T-cell (primary cell): ENCODE measurements around the gene MAP2K7. TPM values are rescaled to one million over a fixed set of nuclear protein-coding genes. Genes with fewer than 3 reads are reported as not detected.
"Not testable (repeated sequence)": the region's sequence is repeated elsewhere in the genome, so short reads cannot be mapped to it uniquely, and the experiment has no call there.

ENCODE experiments used
- ATAC-seq, 4 experiments: fragments of 200-7000 bp in 3 of 4; fragments of 150-1000 bp in 1 of 4; cut with Tn5 transposase; replicated peaks in 1 of 4; 1 replicate in 3 of 4; 2 replicates in 1 of 4; pipeline ENCODE4 v1.10.0; 2021; ENCODE audit warnings: moderate library complexity in 3 of 4, mild to moderate bottlenecking in 2 of 4, moderate number of reproducible peaks in 1 of 4
- CTCF ChIA-PET, 2 donors: fragments of 300-600 bp; sonication (Branson Sonifier 250); formaldehyde crosslinking; loops; one replicate each; lab custom pipeline; 2022; ENCODE audit warnings: antibody characterized with exemption in 2 of 2; lab: Charles Lee
- POLR2A ChIA-PET, 2 donors: fragments of 300-600 bp; sonication (Branson Sonifier 250); formaldehyde crosslinking; loops; one replicate each; lab custom pipeline; 2022; ENCODE audit warnings: antibody characterized with exemption in 2 of 2; lab: Charles Lee
- DNase-seq, 35 experiments: peaks; one replicate each; pipeline versions ENCODE4 v3.0.0 to v3.0.0-alpha.2; 2013 to 2023
- H3K27ac ChIP-seq: one replicate; pipeline ENCODE4 v1.5.1; 2013; ENCODE audit warnings: low read length
- H3K27me3 ChIP-seq, 2 experiments: replicated peaks in 1 of 2; 1 replicate in 1 of 2; 2 replicates in 1 of 2; pipeline versions ENCODE4 v1.6.1 to v1.7.0; 2013; ENCODE audit warnings: low read length in 1 of 2, mixed read lengths in 1 of 2; ENCODE audit not compliant: control insufficient read depth in 2 of 2, insufficient read depth in 2 of 2; ENCODE audit errors: extremely low read depth in 1 of 2
- H3K36me3 ChIP-seq, 2 donors: 1 replicate in 1 of 2; 2 replicates in 1 of 2; pipeline versions ENCODE4 v1.6.1 to v1.7.0; 2013; ENCODE audit warnings: low read length in 1 of 2; ENCODE audit not compliant: control insufficient read depth in 2 of 2, insufficient read depth in 1 of 2; ENCODE audit errors: extremely low read depth in 1 of 2
- H3K4me1 ChIP-seq, 2 experiments: 1 replicate in 1 of 2; 2 replicates in 1 of 2; pipeline versions ENCODE4 v1.6.1 to v1.7.0; 2013; ENCODE audit warnings: low read length in 2 of 2, mixed read lengths in 1 of 2; ENCODE audit not compliant: insufficient read depth in 2 of 2, control insufficient read depth in 1 of 2; ENCODE audit errors: extremely low read depth in 1 of 2
- H3K4me3 ChIP-seq, 2 donors: 1 replicate in 1 of 2; 2 replicates in 1 of 2; pipeline versions ENCODE4 v1.5.1 to v1.7.0; 2013; ENCODE audit warnings: mild to moderate bottlenecking in 2 of 2, low read length in 1 of 2, moderate library complexity in 1 of 2; ENCODE audit not compliant: control insufficient read depth in 1 of 2; ENCODE audit errors: extremely low read depth in 1 of 2
- H3K9me3 ChIP-seq: 2 replicates; pipeline ENCODE4 v1.7.0; 2013
- H3K27ac Mint-ChIP-seq, 2 donors: one replicate each; pipeline ENCODE4 v1.8.0; 2020 to 2021; ENCODE audit warnings: mild to moderate bottlenecking in 2 of 2, mixed read lengths in 2 of 2
- H3K27me3 Mint-ChIP-seq, 2 donors: one replicate each; pipeline ENCODE4 v1.8.0; 2021 to 2022; ENCODE audit warnings: mixed read lengths in 2 of 2
- H3K36me3 Mint-ChIP-seq: one replicate; pipeline ENCODE4 v1.8.0; 2021; ENCODE audit warnings: mixed read lengths
- H3K4me1 Mint-ChIP-seq, 3 donors: one replicate each; pipeline ENCODE4 v1.8.0; 2020 to 2022; ENCODE audit warnings: mixed read lengths in 3 of 3, mild to moderate bottlenecking in 1 of 3
- H3K4me3 Mint-ChIP-seq, 3 donors: one replicate each; pipeline ENCODE4 v1.8.0; 2020 to 2022; ENCODE audit warnings: mild to moderate bottlenecking in 3 of 3, mixed read lengths in 3 of 3, moderate library complexity in 3 of 3
- H3K9me3 Mint-ChIP-seq, 3 donors: one replicate each; pipeline ENCODE4 v1.8.0; 2020 to 2022; ENCODE audit warnings: mixed read lengths in 3 of 3
- WGBS: methylation state at CpG from one replicate; pipeline ENCODE4 v1.1.5; 2013; ENCODE audit warnings: missing lambda C conversion rate; ENCODE audit not compliant: insufficient coverage; 5-methylcytosine and 5-hydroxymethylcytosine counted together
- total RNA-seq, 35 experiments: library from RNA in 6 of 35; stranded (reverse) in 6 of 35; fragments of 120-200 nt in 1 of 35; gene quantifications; one replicate each; pipeline versions ENCODE4 v1.2.1 to v1.2.4 and lab custom pipeline; 2013 to 2026

The MAP2K7 gene
- total RNA-seq, 5 donors from 2014 or later (not counting 1 experiment from before 2014, with no cell fraction given): 68.1 to 93.1 (median 73.5) TPM

- Histone ChIP-seq H3K4me3 (no peak within 1 kb of the TSS), H3K36me3 (no peaks in the 10 kb centered on the region), H3K9me3 (no peaks in the 10 kb centered on the region), H3K4me1 (peaks cover 2 to 6% of the 10 kb centered on the region in 2 experiments), H3K27ac (no peak within 1 kb of the TSS), H3K27me3 (peaks cover 4 to 54% of the 10 kb centered on the region in 2 experiments)
- Mint-ChIP-seq H3K36me3 (no peaks in the 10 kb centered on the region), H3K27me3 (peaks cover 0 to 25% of the 10 kb centered on the region in 2 donors), H3K4me1 (peaks cover 0 to 3% (median 0%) of the 10 kb centered on the region in 3 donors), H3K27ac (no peak within 1 kb of the TSS), H3K9me3 (no peaks in the 10 kb centered on the region), H3K4me3 (no peak within 1 kb of the TSS)
- peak in 2 of 35 experiments; percentile 28 to 35 for DNase-seq
- WGBS: 18% methylated on average over 42 of the region's 53 CpGs
- ChIA-PET POLR2A (no interaction called here), CTCF (no interaction called here)
- ATAC-seq: peak; percentile 73 to 83 (median 80)
Observed at GRCh38 chr19:7888145-7888825, 15.4 kb upstream of the MAP2K7 start, which contains the start of gene LRRC8E. TSS of gene LRRC8E (plus strand) at chr19:7888510. CDS start at chr19:7895604, 7,094 bp downstream.

- H3K4me3 ChIP-seq: no peak overlapping the region
- 77% methylated on average over 8 of the region's 8 CpGs for WGBS
- no peaks in the 10 kb centered on the region for H3K36me3 Mint-ChIP-seq
- no peak overlapping the region for H3K4me3 Mint-ChIP-seq
- ChIA-PET CTCF (no interaction called here), POLR2A (no interaction called here)
- peaks cover 2 to 6% of the 10 kb centered on the region in 2 experiments for H3K4me1 ChIP-seq
- peaks cover 4 to 60% of the 10 kb centered on the region in 2 experiments for H3K27me3 ChIP-seq
- H3K4me1 Mint-ChIP-seq: peaks cover 0 to 3% (median 0%) of the 10 kb centered on the region in 3 donors
- H3K36me3 ChIP-seq: no peaks in the 10 kb centered on the region
- H3K27me3 Mint-ChIP-seq: peaks cover 0 to 27% of the 10 kb centered on the region in 2 donors
- no peak for DNase-seq
- ATAC-seq: no peak
- no peaks in the 10 kb centered on the region for H3K9me3 ChIP-seq
- no peak overlapping the region for H3K27ac ChIP-seq
- H3K27ac Mint-ChIP-seq: no peak overlapping the region
- no peaks in the 10 kb centered on the region for H3K9me3 Mint-ChIP-seq
Observed at GRCh38 chr19:7888826-7889217, 14.9 kb upstream of the MAP2K7 start.

GRCh38 chr19:7893362-7894101 is 10.1 kb upstream of the MAP2K7 start:
- H3K4me1 Mint-ChIP-seq, POLR2A ChIA-PET, DNase-seq, H3K4me1 ChIP-seq, H3K36me3 Mint-ChIP-seq, H3K27ac Mint-ChIP-seq, CTCF ChIA-PET, H3K36me3 ChIP-seq, H3K27ac ChIP-seq, ATAC-seq, H3K4me3 ChIP-seq, H3K9me3 ChIP-seq, H3K9me3 Mint-ChIP-seq, H3K4me3 Mint-ChIP-seq: not testable (repeated sequence)
- H3K27me3 Mint-ChIP-seq: peaks cover 4 to 28% of the 10 kb centered on the region in 2 donors
- WGBS: 64% methylated on average over 12 of the region's 18 CpGs
- H3K27me3 ChIP-seq: peaks cover 4 to 66% of the 10 kb centered on the region in 2 experiments

GRCh38 chr19:7894612-7895309 is 8.9 kb upstream of the MAP2K7 start:
- ChIA-PET CTCF (no interaction called here), POLR2A (interaction anchor here in 1 of 2 donors (0.5 kb wide), 1 partner anchor 54 kb away, joined by 3 read pairs; no protein-coding TSS in a partner anchor)
- Mint-ChIP-seq H3K4me3 (no peak overlapping the region), H3K27me3 (peaks cover 4 to 20% of the 10 kb centered on the region in 2 donors), H3K9me3 (no peaks in the 10 kb centered on the region), H3K36me3 (no peaks in the 10 kb centered on the region), H3K4me1 (no peaks in the 10 kb centered on the region), H3K27ac (no peak overlapping the region)
- no peaks in the 10 kb centered on the region for H3K9me3 ChIP-seq
- H3K27ac ChIP-seq: no peak overlapping the region
- ATAC-seq (no peak), DNase-seq (no peak)
- no peak overlapping the region for H3K4me3 ChIP-seq
- WGBS: 62% methylated on average over 15 of the region's 18 CpGs
- peaks cover 2 to 64% of the 10 kb centered on the region in 2 experiments for H3K27me3 ChIP-seq
- H3K36me3 ChIP-seq: no peaks in the 10 kb centered on the region
- H3K4me1 ChIP-seq: no peaks in the 10 kb centered on the region

- Mint-ChIP-seq H3K4me1 (no peaks in the 10 kb centered on the region), H3K27me3 (peaks cover 4 to 20% of the 10 kb centered on the region in 2 donors), H3K4me3 (no peak overlapping the region), H3K36me3 (no peaks in the 10 kb centered on the region), H3K27ac (no peak overlapping the region), H3K9me3 (no peaks in the 10 kb centered on the region)
- WGBS: 90% methylated on average over 11 of the region's 13 CpGs
- Histone ChIP-seq H3K4me3 (no peak overlapping the region), H3K36me3 (no peaks in the 10 kb centered on the region), H3K9me3 (no peaks in the 10 kb centered on the region), H3K4me1 (no peaks in the 10 kb centered on the region), H3K27ac (no peak overlapping the region), H3K27me3 (peaks cover 2 to 67% of the 10 kb centered on the region in 2 experiments)
- CTCF ChIA-PET: no interaction called here
- POLR2A ChIA-PET: no interaction called here
- DNase-seq: no peak
- ATAC-seq: no peak
Observed at GRCh38 chr19:7895565-7895964, 8.1 kb upstream of the MAP2K7 start.

- Mint-ChIP-seq H3K4me3 (no peak overlapping the region), H3K27me3 (peaks cover 4 to 14% of the 10 kb centered on the region in 2 donors), H3K27ac (no peak overlapping the region), H3K4me1 (peaks cover 0 to 2% (median 0%) of the 10 kb centered on the region in 3 donors), H3K9me3 (no peaks in the 10 kb centered on the region), H3K36me3 (no peaks in the 10 kb centered on the region)
- ChIA-PET CTCF (no interaction called here), POLR2A (no interaction called here)
- no peak for ATAC-seq
- Histone ChIP-seq H3K4me1 (no peaks in the 10 kb centered on the region), H3K4me3 (no peak overlapping the region), H3K27ac (no peak overlapping the region), H3K36me3 (no peaks in the 10 kb centered on the region), H3K9me3 (no peaks in the 10 kb centered on the region), H3K27me3 (peaks cover 0 to 59% of the 10 kb centered on the region in 2 experiments)
- WGBS: 85% methylated on average over 6 of the region's 11 CpGs
- DNase-seq: no peak
Observed at GRCh38 chr19:7897292-7897691, 6.4 kb upstream of the MAP2K7 start.
